ENCODE data around the gene CARD6. TPM values are rescaled to one million over a fixed set of nuclear protein-coding genes. Genes with fewer than 3 reads are reported as not detected.

CARD6 gene
- polyA plus RNA-seq, 2 of the 4 experiments (the other 2 are of a cell fraction): 5.2 to 5.7 TPM

- peak; percentile 68; the same call in 2 of the 3 replicates for TF ChIP-seq BCL3 (IDR thresholded peaks at IDR 0.05)
Observed at GRCh38 chr5:40798012-40798800, 43.0 kb upstream of the CARD6 start, which contains the start of gene PRKAA1 (continued).

- Histone ChIP-seq H3K9me3 (no peaks in the 10 kb centered on the region), H3K4me2 (peak overlapping the region; percentile 82), H3K4me3 (peak overlapping the region; percentile 80), H3K4me1 (peaks cover 25% of the 10 kb centered on the region), H3K27ac (peak overlapping the region; percentile 99 to 100)
- TF ChIP-seq RAD21 (conservative IDR thresholded peaks at IDR 0.05 in 1 of 2, IDR thresholded peaks at IDR 0.05 in 1 of 2) (peak in 1 of 2 experiments; percentile 31; a peak in 2 of 5 replicates), HES2 (IDR thresholded peaks at IDR 0.05) (no peak)
- ChIA-PET POLR2A (interaction anchor here (0.5 to 1.5 kb wide), 8 partner anchors 10 to 1357 kb away, joined by 3 to 10 read pairs (median 4); partner anchors contain the start of gene CARD6), CTCF (interaction anchor here (1.0 to 1.1 kb wide), 5 partner anchors 11 to 57 kb away, joined by 3 to 6 read pairs (median 3); no protein-coding TSS in a partner anchor)
- ATAC-seq: peak; percentile 79 to 81
- peak; percentile 50 to 75 for DNase-seq (ENCODE audit: low read depth in 1 of 2, low spot score in 1 of 2)
- 3% methylated on average over 7 of the region's 7 CpGs for WGBS (ENCODE audit: missing lambda C conversion rate)
- FAIRE-seq: no peak
Observed at GRCh38 chr5:40798801-40799210, 42.4 kb upstream of the CARD6 start.

- ATAC-seq (no peak), DNase-seq (ENCODE audit: low read depth in 1 of 2, low spot score in 1 of 2) (no peak), FAIRE-seq (no peak)
- H3K4me1 ChIP-seq: peaks cover 25% of the 10 kb centered on the region
- CTCF ChIA-PET: interaction anchor here (1.0 to 1.1 kb wide), 4 partner anchors 11 to 35 kb away, joined by 3 to 6 read pairs (median 4); no protein-coding TSS in a partner anchor
- H3K4me3 ChIP-seq: peak overlapping the region; percentile 80; the same call in 2 of the 3 replicates
- no peak for TF ChIP-seq TP53 (CRISPR knock-in tag; IDR thresholded peaks at IDR 0.05)
- no peak for TF ChIP-seq CHD2 (IDR thresholded peaks at IDR 0.05; ENCODE audit: low read length, partially characterized antibody)
- TF ChIP-seq CHD4 (IDR thresholded peaks at IDR 0.05; ENCODE audit: borderline replicate concordance): no peak
- TF ChIP-seq KDM1A (IDR thresholded peaks at IDR 0.05; ENCODE audit: low read depth): no peak
- TF ChIP-seq JUN (IDR thresholded peaks at IDR 0.05): no peak
- TF ChIP-seq ELK1 (IDR thresholded peaks at IDR 0.05; ENCODE audit: low read depth, low read length): no peak
- no peak for TF ChIP-seq TFCP2L1 (CRISPR knock-in tag; IDR thresholded peaks at IDR 0.05)
- TF ChIP-seq BCL3 (IDR thresholded peaks at IDR 0.05): no peak
- POLR2A ChIA-PET: interaction anchor here (0.5 to 1.5 kb wide), 7 partner anchors 9 to 1357 kb away, joined by 3 to 10 read pairs (median 4); no protein-coding TSS in a partner anchor
- WGBS (ENCODE audit: missing lambda C conversion rate): 15% methylated on average over 1 of the region's 1 CpG
- H3K27ac ChIP-seq: peak overlapping the region; percentile 45 to 99; a peak in 5 of 6 replicates
- no peaks in the 10 kb centered on the region for H3K9me3 ChIP-seq
- H3K4me2 ChIP-seq: peak overlapping the region; percentile 82
Observed at GRCh38 chr5:40799258-40799657, 41.9 kb upstream of the CARD6 start.

- WGBS (ENCODE audit: missing lambda C conversion rate): 87% methylated on average over 8 of the region's 8 CpGs
- FAIRE-seq (no peak), DNase-seq (ENCODE audit: low read depth in 1 of 2, low spot score in 1 of 2) (no peak), ATAC-seq (no peak)
- Histone ChIP-seq H3K9me3 (no peaks in the 10 kb centered on the region), H3K4me3 (no peak overlapping the region), H3K4me2 (no peak overlapping the region), H3K4me1 (peaks cover 11% of the 10 kb centered on the region), H3K27ac (no peak overlapping the region)
- CTCF ChIA-PET: interaction anchor here (1.0 kb wide), 1 partner anchor 13 kb away, joined by 3 read pairs; no protein-coding TSS in a partner anchor
- POLR2A ChIA-PET: no interaction called here
- TF ChIP-seq USF2 (IDR thresholded peaks at IDR 0.05) (no peak), HMGXB4 (CRISPR knock-in tag; IDR thresholded peaks at IDR 0.05; ENCODE audit: borderline replicate concordance) (no peak), HDAC2 (IDR thresholded peaks at IDR 0.05) (no peak), HOXB5 (CRISPR knock-in tag; IDR thresholded peaks at IDR 0.05) (no peak), HEYL (CRISPR knock-in tag; IDR thresholded peaks at IDR 0.05) (no peak), ZSCAN20 (CRISPR knock-in tag; IDR thresholded peaks at IDR 0.05) (no peak), FOSL2 (IDR thresholded peaks at IDR 0.05) (no peak), FOSL2 (CRISPR knock-in tag; IDR thresholded peaks at IDR 0.05) (no peak), FOSB (CRISPR knock-in tag; IDR thresholded peaks at IDR 0.05) (no peak), GATA3 (IDR thresholded peaks at IDR 0.05; ENCODE audit: borderline replicate concordance) (no peak), RAD21 (conservative IDR thresholded peaks at IDR 0.05 in 1 of 2, IDR thresholded peaks at IDR 0.05 in 1 of 2) (no peak)
Observed at GRCh38 chr5:40801771-40802562, 39.2 kb upstream of the CARD6 start.

Measured in A549 (cell line).